HEK293 (cell line): Measurements from ENCODE around the gene SSB.
A peak's percentile ranks its signal among the peaks of the same experiment; 100 is the strongest.

Source experiments
- CTCF ChIA-PET: fragments of 350-600 bp; formaldehyde crosslinking; extraction: SDS; loops from one replicate; lab custom pipeline; 2021; ENCODE audit warnings: antibody characterized with exemption; lab: Yijun Ruan, JAX
- POLR2A ChIA-PET: fragments of 300-600 bp; formaldehyde crosslinking; extraction: SDS; loops from one replicate; lab custom pipeline; 2020; ENCODE audit warnings: antibody characterized with exemption, inconsistent platforms; lab: Yijun Ruan, JAX
- H3K27ac ChIP-seq: fragments of 200-500 bp; sonication (Bioruptor generic); 2 replicates; pipeline ENCODE4 v1.5.1; 2014; ENCODE audit warnings: low read depth, low read length, control low read depth, inconsistent platforms; ENCODE audit errors: extremely low read depth
- H3K36me3 ChIP-seq, 2 experiments: fragments of 200-500 bp in 1 of 2; sonication (Bioruptor generic) in 1 of 2; 1 replicate in 1 of 2; 2 replicates in 1 of 2; pipeline ENCODE4 v1.5.1; 2014 to 2017; ENCODE audit warnings: inconsistent platforms in 2 of 2, low read length in 2 of 2; ENCODE audit not compliant: control insufficient read depth in 2 of 2, insufficient read depth in 1 of 2
- H3K4me1 ChIP-seq: fragments of 200-500 bp; sonication (Bioruptor generic); 2 replicates; pipeline ENCODE4 v1.5.1; 2014; ENCODE audit warnings: mild to moderate bottlenecking, low read length, inconsistent platforms; ENCODE audit not compliant: control insufficient read depth, insufficient read depth
- H3K4me3 ChIP-seq: 2 replicates; pipeline ENCODE4 v1.5.1; 2011; ENCODE audit warnings: low read depth, mild to moderate bottlenecking, control low read depth, low read length, moderate library complexity
- H3K9me3 ChIP-seq: fragments of 200-500 bp; sonication (Bioruptor generic); 2 replicates; pipeline ENCODE4 v1.5.1; 2014; ENCODE audit warnings: low read depth, low read length, inconsistent platforms; ENCODE audit not compliant: control insufficient read depth, insufficient read depth
- KLF10 ChIP-seq: fragments of 450-650 bp; IDR thresholded peaks from 2 replicates; pipeline ENCODE4 v1.5.1; 2018; ENCODE audit warnings: missing biosample characterization, mild to moderate bottlenecking, missing genetic modification characterization
- SALL2 ChIP-seq: fragments of 450-650 bp; formaldehyde crosslinking; IDR thresholded peaks from 2 replicates; pipeline ENCODE4 v1.5.0; 2017; ENCODE audit warnings: missing biosample characterization, mild to moderate bottlenecking, missing genetic modification characterization, borderline replicate concordance
- SP2 ChIP-seq: fragments of 450-650 bp; formaldehyde crosslinking; IDR thresholded peaks from 2 replicates; pipeline ENCODE4 v1.5.1; 2016; ENCODE audit warnings: missing biosample characterization, missing genetic modification characterization
- SP3 ChIP-seq: fragments of 450-650 bp; formaldehyde crosslinking; IDR thresholded peaks from 2 replicates; pipeline ENCODE4 v1.5.1; 2016; ENCODE audit warnings: missing biosample characterization, missing genetic modification characterization
- WT1 ChIP-seq: fragments of 450-650 bp; formaldehyde crosslinking; IDR thresholded peaks from 2 replicates; pipeline ENCODE4 v1.5.1; 2016; ENCODE audit warnings: missing biosample characterization, missing genetic modification characterization
- ZBTB26 ChIP-seq: fragments of 450-650 bp; formaldehyde crosslinking; optimal IDR thresholded peaks from 2 replicates; pipeline ENCODE3; 2016; ENCODE audit warnings: missing biosample characterization, mild to moderate bottlenecking, missing genetic modification characterization
- ZFHX2 ChIP-seq: fragments of 450-650 bp; formaldehyde crosslinking; conservative IDR thresholded peaks from 2 replicates; pipeline ENCODE4 v1.5.1; 2016; ENCODE audit warnings: missing biosample characterization, missing genetic modification characterization
- ZNF335 ChIP-seq: fragments of 450-650 bp; formaldehyde crosslinking; conservative IDR thresholded peaks from 2 replicates; pipeline ENCODE4 v1.5.1; 2016; ENCODE audit warnings: missing biosample characterization, missing genetic modification characterization
- ZNF394 ChIP-seq: fragments of 450-650 bp; formaldehyde crosslinking; IDR thresholded peaks from 2 replicates; pipeline ENCODE4 v1.5.1; 2016; ENCODE audit warnings: missing biosample characterization, missing genetic modification characterization, mild to moderate bottlenecking, moderate library complexity, borderline replicate concordance
- ZNF561 ChIP-seq: fragments of 450-650 bp; IDR thresholded peaks from 2 replicates; pipeline ENCODE4 v1.5.1; 2018; ENCODE audit warnings: missing biosample characterization, missing genetic modification characterization, borderline replicate concordance
- ZNF571 ChIP-seq: fragments of 450-650 bp; formaldehyde crosslinking; IDR thresholded peaks from 2 replicates; pipeline ENCODE4 v1.5.0; 2017; ENCODE audit warnings: missing biosample characterization, missing genetic modification characterization
- ZNF629 ChIP-seq: fragments of 450-650 bp; formaldehyde crosslinking; IDR thresholded peaks from 2 replicates; pipeline ENCODE4 v1.5.1; 2017; ENCODE audit warnings: missing biosample characterization, missing genetic modification characterization
- ZNF658 ChIP-seq: fragments of 450-650 bp; formaldehyde crosslinking; IDR thresholded peaks from 2 replicates; pipeline ENCODE4; 2016; ENCODE audit warnings: missing biosample characterization, missing genetic modification characterization
- ZNF660 ChIP-seq: fragments of 450-650 bp; IDR thresholded peaks from 2 replicates; pipeline ENCODE4 v1.5.1; 2018; ENCODE audit warnings: missing biosample characterization, mild to moderate bottlenecking, missing genetic modification characterization
- ZNF692 ChIP-seq: fragments of 450-650 bp; formaldehyde crosslinking; IDR thresholded peaks from 2 replicates; pipeline ENCODE4 v1.5.1; 2016; ENCODE audit warnings: missing biosample characterization, missing genetic modification characterization
- TF ChIP-seq, protein P1 (sequence below): sonication (generic); formaldehyde crosslinking; IDR thresholded peaks from 2 replicates; pipeline ENCODE4 v1.8.1; 2022; ENCODE audit warnings: mild to moderate bottlenecking, moderate library complexity, missing genetic modification reagents
- TF ChIP-seq, protein P2 (sequence below): fragments of 450-650 bp; formaldehyde crosslinking; IDR thresholded peaks from 2 replicates; pipeline ENCODE4 v1.5.1; 2017; ENCODE audit warnings: missing biosample characterization, missing genetic modification characterization
- TF ChIP-seq, protein P3 (sequence below): fragments of 450-650 bp; formaldehyde crosslinking; IDR thresholded peaks from 2 replicates; pipeline ENCODE4 v1.5.1; 2016; ENCODE audit warnings: missing biosample characterization, missing genetic modification characterization

SSB gene

DNA sequence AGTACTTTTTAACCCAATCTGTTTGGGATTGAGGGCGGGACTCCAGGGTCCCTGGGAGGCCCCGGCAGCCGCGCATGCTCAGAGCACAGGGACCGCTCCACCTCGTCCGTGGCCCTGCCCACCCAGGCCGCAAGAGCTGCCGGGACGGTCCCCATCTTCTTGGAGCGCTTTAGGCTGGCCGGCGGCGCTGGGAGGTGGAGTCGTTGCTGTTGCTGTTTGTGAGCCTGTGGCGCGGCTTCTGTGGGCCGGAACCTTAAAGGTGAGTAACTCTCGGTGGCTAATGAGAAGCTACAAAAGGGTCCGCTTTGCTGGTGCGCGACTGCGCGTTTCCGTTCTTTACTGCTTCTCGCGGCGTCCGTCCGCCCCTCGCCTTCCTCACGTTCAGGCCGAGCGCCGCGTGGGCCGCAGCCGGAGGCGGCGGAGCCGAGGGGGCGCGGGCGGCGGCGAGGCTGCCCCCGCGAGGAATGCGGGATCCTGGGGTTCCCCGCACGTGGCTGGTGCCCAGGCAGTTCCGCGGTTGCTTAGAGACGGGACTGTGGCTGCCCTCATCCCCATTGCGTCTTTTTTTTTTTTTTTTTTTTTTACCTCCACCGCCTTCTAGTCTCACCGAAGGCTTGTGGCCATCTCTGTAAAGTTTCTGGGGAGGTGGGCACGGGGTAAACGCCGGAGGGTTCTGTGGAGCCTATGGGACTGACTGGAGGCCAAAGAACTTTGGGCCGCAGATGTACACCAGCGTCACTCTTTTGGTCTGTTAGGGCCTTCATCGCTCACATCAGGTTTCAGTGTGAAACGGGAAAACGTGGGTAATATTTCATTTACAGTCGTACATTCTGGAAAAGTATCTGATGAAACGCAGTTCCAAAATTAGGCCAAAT is at the start of gene SSB (continued):
- TF ChIP-seq SALL2, result no peak
- TF ChIP-seq, protein P1, sequence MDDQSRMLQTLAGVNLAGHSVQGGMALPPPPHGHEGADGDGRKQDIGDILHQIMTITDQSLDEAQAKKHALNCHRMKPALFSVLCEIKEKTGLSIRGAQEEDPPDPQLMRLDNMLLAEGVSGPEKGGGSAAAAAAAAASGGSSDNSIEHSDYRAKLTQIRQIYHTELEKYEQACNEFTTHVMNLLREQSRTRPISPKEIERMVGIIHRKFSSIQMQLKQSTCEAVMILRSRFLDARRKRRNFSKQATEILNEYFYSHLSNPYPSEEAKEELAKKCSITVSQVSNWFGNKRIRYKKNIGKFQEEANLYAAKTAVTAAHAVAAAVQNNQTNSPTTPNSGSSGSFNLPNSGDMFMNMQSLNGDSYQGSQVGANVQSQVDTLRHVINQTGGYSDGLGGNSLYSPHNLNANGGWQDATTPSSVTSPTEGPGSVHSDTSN (CRISPR knock-in tag), result peak; percentile 72; the same call in 1 of the 2 replicates
- TF ChIP-seq ZNF561, result peak; percentile 56; the same call in 1 of the 2 replicates
- TF ChIP-seq ZNF692, result 0 out of 2 replicates have a peak, but pooled peaks have one; percentile 39
- peak; percentile 27; the same call in 1 of the 2 replicates for TF ChIP-seq ZNF629 (tag by site-specific recombination)
- TF ChIP-seq ZNF571 (tag by site-specific recombination), result no peak
- 0 out of 2 replicates have a peak, but pooled peaks have one; percentile 20 for TF ChIP-seq KLF10
- peak; percentile 35; the same call in 1 of the 2 replicates for TF ChIP-seq SP3 (tag by site-specific recombination)
- peak; percentile 65 for TF ChIP-seq ZBTB26 (tag by site-specific recombination)
- TF ChIP-seq, protein P2, sequence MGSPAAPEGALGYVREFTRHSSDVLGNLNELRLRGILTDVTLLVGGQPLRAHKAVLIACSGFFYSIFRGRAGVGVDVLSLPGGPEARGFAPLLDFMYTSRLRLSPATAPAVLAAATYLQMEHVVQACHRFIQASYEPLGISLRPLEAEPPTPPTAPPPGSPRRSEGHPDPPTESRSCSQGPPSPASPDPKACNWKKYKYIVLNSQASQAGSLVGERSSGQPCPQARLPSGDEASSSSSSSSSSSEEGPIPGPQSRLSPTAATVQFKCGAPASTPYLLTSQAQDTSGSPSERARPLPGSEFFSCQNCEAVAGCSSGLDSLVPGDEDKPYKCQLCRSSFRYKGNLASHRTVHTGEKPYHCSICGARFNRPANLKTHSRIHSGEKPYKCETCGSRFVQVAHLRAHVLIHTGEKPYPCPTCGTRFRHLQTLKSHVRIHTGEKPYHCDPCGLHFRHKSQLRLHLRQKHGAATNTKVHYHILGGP (tag by site-specific recombination), result no peak
- peak; percentile 82 for TF ChIP-seq ZFHX2 (tag by site-specific recombination)
- peak; percentile 80 for TF ChIP-seq SP2 (tag by site-specific recombination)
- TF ChIP-seq, protein P3, sequence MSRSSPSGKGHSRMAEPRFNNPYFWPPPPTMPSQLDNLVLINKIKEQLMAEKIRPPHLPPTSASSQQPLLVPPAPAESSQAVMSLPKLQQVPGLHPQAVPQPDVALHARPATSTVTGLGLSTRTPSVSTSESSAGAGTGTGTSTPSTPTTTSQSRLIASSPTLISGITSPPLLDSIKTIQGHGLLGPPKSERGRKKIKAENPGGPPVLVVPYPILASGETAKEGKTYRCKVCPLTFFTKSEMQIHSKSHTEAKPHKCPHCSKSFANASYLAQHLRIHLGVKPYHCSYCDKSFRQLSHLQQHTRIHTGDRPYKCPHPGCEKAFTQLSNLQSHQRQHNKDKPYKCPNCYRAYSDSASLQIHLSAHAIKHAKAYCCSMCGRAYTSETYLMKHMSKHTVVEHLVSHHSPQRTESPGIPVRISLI (tag by site-specific recombination), result peak; percentile 51; the same call in 1 of the 2 replicates
- TF ChIP-seq ZNF394 (tag by site-specific recombination), result no peak; the same call in 1 of the 2 replicates
- peak; percentile 45 for TF ChIP-seq ZNF335 (tag by site-specific recombination)
- TF ChIP-seq ZNF660 (tag by site-specific recombination), result peak; percentile 80

GRCh38 chr2:169752752-169753151 is 45.9 kb upstream of the SSB start:
- H3K4me1 ChIP-seq, result no peaks in the 10 kb centered on the region
- no peaks in the 10 kb centered on the region for H3K9me3 ChIP-seq
- ChIA-PET CTCF (no interaction called here), POLR2A (no interaction called here)
- H3K36me3 ChIP-seq, result peaks cover 18 to 47% of the 10 kb centered on the region in 2 experiments
- TF ChIP-seq, protein P1 (CRISPR knock-in tag), result no peak
- peak; percentile 70 for TF ChIP-seq WT1
- TF ChIP-seq ZNF658 (tag by site-specific recombination), result no peak
- H3K27ac ChIP-seq, result no peak overlapping the region
- no peak overlapping the region for H3K4me3 ChIP-seq
